GM21360 (cell line): ENCODE data around the gene ITCH.
"Not testable (repeated sequence)": the region's sequence is repeated elsewhere in the genome, so short reads cannot be mapped to it uniquely, and the experiment has no call there.

Experiments
- ATAC-seq: cut with Tn5 transposase; IDR thresholded peaks from one replicate; pipeline ENCODE4 v1.9.1; 2021; ENCODE audit warnings: mild to moderate bottlenecking, moderate library complexity; ENCODE audit not compliant: unreplicated experiment

ITCH gene

DNA sequence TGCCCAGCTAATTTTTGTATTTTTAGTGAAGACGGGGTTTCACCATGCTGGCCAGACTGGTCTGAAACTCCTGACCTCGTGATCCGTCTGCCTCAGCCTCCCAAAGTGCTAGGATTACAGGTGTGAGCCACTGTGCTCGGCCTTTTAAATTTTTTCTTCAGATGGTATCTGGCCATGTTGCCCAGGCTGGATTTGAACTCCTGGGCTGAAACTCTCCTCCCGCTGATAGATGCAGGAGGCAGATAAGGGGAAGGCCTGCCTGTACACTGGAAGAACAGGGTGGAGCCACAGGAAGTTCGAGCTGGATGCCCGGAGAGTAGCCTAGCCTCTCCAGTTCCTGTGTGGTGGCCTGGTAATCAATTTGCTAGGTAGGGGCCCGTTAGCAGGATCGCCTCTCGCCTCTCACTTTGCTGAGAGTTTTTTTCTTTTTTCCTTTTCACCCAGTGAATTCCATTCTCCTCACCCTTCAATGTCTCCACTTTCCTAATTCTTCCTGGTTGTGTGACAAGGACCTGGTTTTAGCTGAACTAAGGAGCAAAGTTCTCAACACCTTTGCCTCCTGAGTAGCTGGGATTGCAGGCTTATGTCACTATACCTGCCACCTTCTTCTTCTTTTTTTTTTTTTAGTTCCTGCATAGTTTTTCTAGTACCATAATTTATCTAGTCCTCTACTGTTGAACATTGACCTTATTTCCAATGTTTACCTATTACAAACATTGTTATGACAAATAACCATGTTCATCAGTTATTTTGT, 19.4 kb upstream of the ITCH start:
- no peak for ATAC-seq

DNA sequence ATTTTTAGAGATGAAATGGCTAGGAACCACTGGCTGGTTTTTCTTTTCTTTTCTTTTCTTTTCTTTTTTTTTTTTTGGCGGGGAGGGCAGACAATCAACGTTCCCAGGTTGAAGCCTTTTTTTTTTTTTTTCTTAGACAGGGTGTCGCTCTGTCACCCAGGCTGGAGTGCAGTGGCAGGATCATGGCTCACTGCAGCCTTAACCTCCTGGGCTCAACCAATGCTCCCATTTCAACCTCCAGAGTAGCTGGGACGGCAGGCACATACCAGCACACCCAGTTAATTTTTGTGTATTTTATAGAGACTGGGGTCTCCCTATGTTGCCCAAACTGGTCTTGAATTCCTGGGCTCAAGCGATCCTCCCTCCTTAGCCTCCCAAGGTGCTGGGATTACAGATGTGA, 18.8 kb upstream of the ITCH start:
- ATAC-seq: no peak

DNA sequence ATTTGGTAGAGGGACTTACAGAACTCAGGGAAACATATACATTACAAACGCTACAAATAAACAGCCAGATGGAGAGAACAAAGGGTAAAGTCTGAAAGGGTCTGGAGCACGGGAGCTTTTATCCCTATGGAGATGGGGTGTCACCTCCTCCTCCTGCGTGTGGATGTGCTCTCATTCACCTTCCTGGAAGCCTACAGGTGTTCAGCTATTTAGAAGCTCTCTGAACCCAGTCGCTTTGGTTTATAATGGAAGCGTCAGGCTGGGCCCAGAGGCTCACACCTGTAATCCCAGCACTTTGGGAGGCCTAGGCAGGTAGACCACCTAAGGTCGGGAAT, 17.7 kb upstream of the ITCH start:
- no peak for ATAC-seq

DNA sequence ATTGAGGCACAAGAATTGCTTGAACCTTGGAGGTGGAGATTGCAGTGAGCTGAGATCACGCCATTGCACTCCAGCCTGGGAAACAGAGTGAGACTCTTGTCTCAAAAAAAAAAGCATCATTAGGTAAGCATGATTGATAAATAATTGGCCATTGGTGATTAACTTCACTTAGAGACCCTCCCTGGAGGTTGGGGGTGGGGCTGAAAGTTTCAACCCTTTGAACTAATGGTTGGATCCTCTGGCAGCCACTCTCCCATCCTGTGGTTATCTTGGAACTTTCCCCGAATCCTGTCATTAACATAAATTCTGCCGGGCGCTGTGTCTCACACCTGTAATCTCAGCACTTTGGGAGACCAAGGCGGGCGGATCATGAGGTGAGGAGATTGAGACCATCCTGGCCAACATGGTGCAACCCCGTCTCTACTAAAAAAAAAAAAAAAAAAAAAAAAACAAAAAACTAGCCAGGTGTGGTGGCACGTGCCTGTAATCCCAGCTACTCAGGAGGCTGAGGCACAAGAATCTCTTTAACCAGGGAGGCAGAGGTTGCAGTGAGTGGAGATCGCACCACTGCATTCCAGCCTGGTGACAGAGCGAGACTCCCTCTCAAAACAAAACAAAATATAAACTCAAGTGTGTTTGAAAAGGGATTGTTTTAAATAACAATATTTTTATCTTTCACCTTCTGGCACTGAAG, 17.1 kb upstream of the ITCH start:
- not testable (repeated sequence) for ATAC-seq

DNA sequence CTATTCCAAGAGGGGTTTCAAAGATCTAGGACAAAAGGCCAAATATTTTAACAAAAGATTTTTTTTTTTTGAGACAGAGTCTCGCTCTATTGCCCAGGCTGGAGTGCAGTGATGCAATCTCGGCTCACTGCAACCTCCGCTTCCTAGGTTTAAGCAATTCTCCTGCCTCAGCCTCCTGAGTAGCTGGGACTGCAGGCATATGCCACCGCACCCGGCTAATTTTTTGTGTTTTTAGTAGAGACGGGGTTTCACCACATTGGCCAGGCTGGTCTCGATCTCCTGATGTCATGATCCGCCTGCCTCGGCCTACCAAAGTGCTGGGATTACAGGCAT, 16.6 kb upstream of the ITCH start:
- ATAC-seq: not testable (repeated sequence)

DNA sequence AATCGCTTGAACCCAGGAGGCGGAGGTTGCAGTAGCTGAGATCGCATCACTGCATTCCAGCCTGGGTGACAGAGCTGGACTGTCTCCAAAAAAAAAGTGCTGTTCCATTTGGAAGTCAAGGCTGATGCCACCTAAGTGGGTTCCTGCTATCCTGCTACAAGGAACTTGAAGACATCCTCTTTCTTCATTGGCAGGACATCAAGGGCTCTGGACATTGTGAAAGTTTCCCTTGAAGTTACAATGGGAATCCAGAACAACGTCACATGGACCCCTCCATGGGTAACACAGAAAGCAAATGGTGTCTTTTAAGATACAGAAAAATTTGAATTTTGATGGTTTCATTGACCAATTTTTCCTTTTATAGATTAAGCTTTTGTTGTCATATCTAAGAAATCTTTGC, 15.5 kb upstream of the ITCH start:
- no peak for ATAC-seq

DNA sequence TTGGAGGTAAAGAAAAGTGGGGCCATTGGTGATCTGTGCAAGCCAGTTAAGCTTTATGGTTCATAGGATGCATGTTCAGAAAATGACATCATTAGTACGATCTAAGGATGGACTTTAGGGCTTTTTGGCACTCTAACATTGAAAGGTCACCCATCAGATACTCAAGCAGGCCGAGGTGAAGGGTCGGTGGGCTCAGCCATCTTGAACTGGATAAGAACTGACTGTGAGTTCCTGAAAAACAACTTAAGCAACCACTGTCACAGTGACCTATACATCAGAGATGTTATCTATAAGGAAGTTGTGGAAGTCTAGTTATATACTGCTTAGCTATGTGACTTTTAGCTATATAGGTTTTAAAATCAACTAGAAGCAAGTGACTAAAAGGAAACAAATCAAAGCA, 13.0 kb upstream of the ITCH start:
- no peak for ATAC-seq

DNA sequence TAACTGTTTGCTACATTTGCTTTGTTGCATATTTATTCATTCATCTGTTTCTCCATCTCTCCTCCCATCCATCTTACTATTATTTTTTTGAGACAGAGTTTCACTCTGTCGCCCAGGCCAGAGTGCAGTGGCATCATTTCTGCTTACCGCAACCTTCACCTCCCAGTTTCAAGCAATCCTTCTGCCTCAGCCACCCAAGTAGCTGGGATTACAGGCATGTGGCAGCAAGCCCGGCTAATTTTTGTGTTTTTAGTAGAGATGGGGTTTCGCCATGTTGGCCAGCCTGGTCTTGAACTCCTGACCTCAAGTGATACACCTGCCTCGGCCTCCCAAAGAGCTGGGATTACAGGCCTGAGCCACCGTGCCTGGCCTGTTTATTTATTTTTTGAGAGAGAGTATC, 9.6 kb upstream of the ITCH start:
- ATAC-seq: not testable (repeated sequence)

DNA sequence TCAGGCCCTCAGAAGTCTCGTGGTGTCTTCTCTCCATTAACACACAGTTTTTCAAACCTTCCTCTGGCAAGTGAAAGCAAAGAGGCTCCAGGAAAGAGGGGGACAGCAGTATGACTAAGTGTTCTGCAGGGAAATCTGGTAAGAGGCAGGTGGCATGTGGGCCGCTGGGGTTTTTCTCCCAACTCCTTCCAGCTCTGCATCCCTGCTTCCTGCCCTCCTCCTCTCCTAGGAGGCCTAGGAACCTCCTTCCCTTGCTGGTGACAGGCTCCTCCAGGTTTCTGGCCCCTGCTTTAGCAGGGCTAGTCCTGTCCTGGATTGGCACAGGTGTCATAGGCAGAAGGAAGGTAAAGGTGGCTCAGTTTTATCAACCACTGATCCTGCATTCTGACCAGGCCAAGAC, 7.6 kb upstream of the ITCH start:
- ATAC-seq: no peak

DNA sequence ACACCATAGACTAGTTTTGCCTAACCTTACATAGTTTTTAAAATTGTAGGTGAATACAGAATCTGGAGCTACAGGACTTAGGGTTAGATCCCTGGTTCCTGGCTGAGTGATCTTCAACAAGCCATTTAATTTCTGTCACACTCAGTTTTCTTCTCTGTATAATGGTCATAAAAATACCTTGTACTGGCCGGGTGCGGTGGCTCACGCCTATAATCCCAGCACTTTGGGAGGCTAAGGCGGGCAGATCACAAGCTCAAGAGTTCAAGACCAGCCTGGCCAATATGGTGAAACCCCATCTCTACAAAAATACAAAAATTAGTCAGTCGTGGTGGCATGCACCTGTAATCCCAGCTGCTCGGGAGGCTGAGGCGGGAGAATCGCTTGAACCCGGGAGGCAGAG, 3.3 kb upstream of the ITCH start:
- ATAC-seq: not testable (repeated sequence)

DNA sequence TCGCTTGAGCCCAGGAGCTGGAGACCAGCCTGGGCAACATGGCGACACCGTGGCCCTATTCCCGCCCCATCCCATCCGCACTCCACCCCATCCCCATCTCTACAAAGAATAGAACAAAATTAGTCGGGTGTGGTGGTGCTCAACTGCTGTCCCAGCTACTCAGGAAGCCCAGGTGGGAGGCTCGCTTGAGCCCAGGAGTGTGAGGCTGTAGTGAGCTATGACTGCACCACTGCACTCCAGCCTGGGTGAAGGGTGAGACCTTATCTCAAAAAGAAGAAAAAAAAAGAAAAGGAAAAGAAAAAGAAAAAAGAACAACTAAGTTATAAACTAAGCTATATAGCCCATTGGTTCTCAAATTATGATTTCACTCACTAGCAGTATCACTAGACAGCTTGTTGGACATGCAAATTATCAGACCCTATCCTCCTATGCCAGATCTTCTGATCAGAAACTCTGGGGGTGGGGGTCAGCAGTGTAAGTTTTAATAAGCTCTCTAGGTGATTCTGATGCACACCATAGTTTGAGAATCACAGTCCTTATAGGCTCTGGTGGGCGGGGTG, 491 bp upstream of the ITCH start:
- no peak for ATAC-seq

DNA sequence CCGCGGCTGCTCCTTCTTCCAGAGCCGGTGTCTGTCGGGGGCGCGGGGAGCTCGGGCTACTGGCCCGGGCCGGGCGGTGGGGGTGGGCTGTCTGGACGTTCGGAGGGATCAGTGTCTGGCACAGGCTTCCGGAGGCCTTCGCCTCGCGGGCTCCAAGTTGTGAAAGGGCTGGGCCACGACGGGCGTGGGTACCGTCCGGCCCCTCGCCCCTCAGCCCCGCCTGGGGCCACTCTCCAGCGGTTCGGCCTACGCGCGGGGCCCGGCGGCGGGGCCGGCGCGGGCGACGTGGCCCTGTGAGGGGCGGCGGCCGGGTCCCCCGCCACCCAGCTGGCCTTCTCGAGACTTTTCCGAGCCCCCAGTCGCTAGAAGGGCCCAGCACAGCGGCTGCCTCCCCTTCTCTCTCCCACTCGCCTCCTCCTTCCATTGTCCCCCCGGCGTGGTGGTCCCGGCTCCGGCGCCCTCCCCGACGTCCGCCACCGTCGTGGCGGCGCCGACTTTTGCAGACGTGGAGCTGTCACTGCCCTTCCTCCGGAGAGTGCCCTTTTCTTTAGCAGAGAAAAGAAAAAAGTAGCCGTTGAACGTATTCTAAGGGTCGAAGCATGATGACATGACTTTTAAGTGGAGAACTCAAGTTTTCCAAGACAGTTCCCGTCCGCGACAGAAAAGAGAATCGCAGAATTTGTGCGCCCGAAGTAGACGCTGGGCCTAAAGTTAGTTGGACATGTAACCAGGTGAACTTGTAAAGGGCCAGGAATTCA, 571 bp downstream of the ITCH start:
- peak; percentile 36 for ATAC-seq

DNA sequence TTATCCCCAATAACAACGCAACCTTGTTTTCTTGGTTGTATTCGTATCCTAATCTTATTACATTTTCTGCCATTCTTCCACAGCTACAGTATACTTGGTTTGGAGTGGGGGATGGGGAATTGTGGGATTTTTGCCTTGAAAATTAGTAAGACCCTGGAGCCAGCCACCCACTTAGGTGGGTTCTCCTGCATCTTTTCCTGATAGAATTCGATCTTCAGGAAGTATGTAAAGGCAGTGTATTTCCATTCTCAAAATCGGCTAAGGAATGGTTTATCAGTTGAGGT, 1.1 kb downstream of the ITCH start:
- ATAC-seq: no peak

DNA sequence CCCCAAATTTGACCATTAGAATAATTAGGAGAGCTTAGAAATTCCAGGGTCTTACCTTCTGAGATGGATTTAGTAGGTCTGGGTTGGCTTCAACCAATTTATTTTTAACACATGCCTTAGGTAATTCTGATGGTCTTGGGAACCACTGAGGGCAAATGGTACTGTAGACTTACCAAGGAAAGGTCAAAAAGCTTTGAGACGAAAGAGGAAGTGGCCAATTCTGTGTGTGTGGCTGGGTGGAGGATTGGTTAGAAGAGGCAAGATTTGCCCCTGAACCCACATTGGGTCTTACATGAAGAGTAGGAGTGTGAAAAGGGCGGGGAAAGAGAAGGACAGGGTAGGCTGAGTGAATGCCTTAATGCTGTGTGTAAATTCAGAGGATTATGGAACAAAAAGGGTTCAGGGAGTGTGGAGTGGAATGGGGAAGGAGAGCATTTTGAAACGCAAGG, 2.7 kb downstream of the ITCH start:
- ATAC-seq: no peak

DNA sequence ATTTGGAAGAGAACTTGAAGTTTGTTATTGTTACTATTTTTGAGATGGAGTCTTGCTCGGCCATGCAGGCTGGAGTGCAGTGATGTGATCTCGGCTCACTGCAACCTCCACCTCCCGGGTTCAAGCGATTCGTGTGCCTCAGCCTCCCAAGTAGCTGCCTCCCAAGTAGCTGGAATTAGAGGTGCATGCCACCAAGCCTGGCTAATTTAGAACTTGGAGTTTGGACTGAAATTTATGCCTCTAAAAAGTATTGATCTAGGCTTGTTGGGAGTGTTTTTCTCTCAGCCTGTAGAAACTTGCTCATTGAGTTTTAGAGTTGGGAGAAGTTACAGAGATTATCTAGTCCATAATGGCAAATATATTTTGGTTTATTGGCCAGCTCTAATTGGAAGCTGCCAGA, 4.1 kb downstream of the ITCH start:
- no peak for ATAC-seq

DNA sequence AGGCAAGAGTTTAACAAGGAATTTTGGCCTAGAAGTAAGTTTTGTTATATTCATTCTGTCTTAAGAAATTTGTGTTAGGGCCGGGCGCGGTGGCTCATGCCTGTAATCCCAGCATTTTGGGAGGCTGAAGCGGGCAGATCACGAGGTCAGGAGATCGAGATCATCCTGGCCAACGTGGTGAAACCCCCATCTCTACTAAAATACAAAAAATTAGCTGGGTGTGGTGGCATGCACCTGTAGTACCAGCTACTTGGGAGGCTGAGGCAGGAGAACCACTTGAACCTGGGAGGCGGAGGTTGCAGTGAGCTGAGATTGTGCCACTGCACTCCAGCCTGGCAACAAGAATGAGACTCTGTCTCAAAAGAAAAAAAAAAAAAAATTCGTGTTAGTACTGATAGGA, 4.8 kb downstream of the ITCH start:
- not testable (repeated sequence) for ATAC-seq

DNA sequence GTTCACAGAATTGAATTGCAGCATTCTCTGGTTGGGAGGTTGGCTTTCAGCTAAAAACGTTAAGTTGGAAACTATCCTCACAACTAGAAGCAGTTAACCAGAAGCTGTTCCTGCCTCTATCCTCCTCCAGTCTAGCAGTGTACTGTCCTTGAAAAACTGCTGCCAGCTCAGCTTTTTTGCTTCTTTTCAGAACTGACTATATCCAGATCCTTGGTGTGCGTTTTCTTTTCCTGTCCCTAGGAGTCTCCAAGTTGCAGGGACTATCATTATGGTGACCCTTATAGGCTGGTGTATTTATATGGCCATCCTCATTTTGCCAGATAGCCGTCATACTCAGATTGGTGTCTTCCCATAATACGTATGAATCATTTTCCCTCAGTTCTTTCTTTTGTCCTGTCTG, 5.5 kb downstream of the ITCH start:
- no peak for ATAC-seq

DNA sequence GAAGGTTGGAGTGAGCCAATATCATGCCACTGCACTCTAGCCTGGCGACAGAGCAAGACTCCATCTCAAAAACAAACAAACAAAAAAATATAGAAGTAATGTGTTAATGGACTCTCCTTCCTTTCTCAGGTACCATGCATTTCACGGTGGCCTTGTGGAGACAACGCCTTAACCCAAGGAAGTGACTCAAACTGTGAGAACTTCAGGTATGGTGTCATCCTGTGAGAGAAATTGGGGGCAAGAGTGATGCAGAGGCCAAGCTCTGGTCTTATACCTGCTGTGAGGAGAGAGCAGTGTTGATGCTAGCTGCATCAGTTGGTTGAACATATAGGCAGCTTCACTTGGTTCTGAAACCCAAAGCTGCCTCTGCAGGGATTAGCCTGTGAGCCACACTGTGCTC, 6.2 kb downstream of the ITCH start:
- ATAC-seq: no peak

DNA sequence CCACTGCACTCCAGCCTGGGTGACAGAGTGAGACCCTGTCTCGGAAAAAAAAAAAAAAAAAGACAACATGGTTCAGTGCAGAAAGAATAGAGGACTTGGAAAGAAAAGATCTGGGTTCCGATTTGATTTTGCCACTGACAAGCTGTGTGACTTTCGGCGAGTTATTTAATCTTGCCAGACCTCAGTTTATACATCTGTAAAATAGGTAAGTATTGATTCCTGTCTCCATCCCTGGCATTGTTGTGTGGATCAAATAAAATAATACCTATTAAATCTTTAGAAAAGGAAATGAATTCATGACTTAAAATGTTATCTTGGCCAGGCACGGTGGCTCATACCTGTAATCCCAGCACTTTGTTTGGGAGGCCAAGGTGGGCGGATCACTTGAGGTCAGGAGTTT, 7.0 kb downstream of the ITCH start:
- no peak for ATAC-seq

DNA sequence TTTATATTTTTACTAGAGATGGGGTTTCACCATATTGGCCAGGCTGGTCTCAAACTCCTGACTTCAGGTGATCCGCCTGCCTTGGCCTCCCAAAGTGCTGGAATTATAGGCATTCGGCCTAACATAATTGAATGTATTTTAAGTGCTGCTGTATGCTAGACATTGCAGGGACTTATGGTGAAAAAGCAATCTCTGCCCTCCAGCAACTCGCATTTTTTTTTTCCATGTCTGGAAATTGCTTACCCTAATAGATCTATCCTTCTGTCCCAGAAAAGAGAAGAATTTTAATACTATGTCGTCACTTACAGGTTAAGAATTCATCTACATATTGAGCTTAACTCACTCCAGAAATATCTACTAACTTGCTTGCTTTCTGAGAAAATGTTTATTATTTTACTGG, 10.4 kb downstream of the ITCH start:
- no peak for ATAC-seq

DNA sequence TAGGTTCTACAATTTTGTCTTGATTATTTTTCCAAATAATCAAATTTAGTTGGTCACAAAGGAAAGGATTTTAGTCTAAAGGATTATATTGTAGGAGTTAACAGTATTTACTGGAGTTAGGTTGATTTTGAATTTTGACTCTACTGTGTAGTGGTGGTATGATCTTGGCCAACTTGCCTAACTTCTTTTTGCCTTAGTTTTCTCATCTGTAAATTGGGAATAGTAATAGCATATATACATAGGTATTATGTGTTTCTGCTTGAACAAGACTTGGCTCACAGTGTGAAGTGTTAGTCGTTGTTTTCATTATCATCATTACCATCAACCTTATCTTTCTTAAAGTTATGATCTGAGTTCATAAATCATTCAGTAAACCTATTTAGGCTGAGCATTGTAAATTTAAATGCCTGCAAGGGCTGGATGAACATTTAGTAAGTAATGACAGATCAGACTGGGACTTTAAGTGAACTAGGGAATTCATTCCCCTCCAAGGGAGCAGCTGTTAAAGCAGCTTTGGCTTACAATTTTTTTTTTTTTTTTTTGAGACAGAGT, 11.2 kb downstream of the ITCH start:
- ATAC-seq: no peak

DNA sequence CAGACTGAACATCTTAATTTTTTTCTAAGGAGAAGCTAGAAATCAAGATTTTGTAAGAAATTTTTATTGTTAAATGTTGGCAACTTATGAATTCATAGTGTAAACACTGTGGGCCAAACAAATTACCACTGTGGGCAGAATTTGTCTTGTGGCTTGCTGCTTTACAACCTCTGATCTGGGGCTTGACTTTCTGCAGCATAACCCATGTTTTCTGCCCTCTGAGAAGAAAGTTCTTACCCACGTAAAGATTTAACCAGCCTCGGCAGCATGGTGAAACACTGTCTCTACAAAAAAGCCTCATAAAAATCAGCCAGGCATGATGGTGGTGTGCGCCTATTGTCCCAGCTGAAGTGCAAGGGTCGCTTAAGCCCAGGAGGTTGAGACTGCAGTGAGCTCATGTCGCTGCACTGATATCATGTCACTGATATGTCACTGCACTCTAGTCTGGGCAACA, 12.9 kb downstream of the ITCH start:
- no peak for ATAC-seq
